Stimulated activated CD4-positive, alpha-beta T cell treated with anti-CD3 and anti-CD28 coated beads, Interleukin-1b, Interleukin-23, amount 100 ng/mL, for 24 hours (primary cell): ENCODE data around the gene PRKD1.
"Not testable (repeated sequence)": the region's sequence is repeated elsewhere in the genome, so short reads cannot be mapped to it uniquely, and the experiment has no call there.

Source experiments
- DNase-seq, 4 experiments: peaks; one replicate each; pipeline ENCODE4 v3.0.0-alpha.2; 2020; ENCODE audit warnings: low read depth in 4 of 4, low spot score in 1 of 4

The PRKD1 gene

GRCh38 chr14:29900609-29901350, 26.9 kb downstream of the PRKD1 start:
- no peak for DNase-seq

- no peak for DNase-seq
These were observed 29.2 kb downstream of the PRKD1 start for GRCh38 chr14:29898470-29898869.

- no peak for DNase-seq
These were observed 30.5 kb downstream of the PRKD1 start for GRCh38 chr14:29897181-29897580.

- DNase-seq, result no peak
These were observed 31.3 kb downstream of the PRKD1 start for GRCh38 chr14:29896354-29896821.

- no peak for DNase-seq
These were observed 32.0 kb downstream of the PRKD1 start for GRCh38 chr14:29895591-29896083.

GRCh38 chr14:29893989-29894388, 33.7 kb downstream of the PRKD1 start:
- no peak for DNase-seq

- no peak for DNase-seq
These were observed 35.3 kb downstream of the PRKD1 start for GRCh38 chr14:29892327-29892726.

- DNase-seq, result no peak
These were observed 41.7 kb downstream of the PRKD1 start for GRCh38 chr14:29885988-29886387.

- DNase-seq, result no peak
These were observed 59.6 kb downstream of the PRKD1 start for GRCh38 chr14:29868000-29868399.

GRCh38 chr14:29865299-29865698, 62.3 kb downstream of the PRKD1 start:
- DNase-seq, result no peak

- DNase-seq, result no peak
These were observed 65.7 kb downstream of the PRKD1 start for GRCh38 chr14:29861996-29862395.

GRCh38 chr14:29858299-29858698, 69.3 kb downstream of the PRKD1 start:
- no peak for DNase-seq

GRCh38 chr14:29857551-29857950, 70.1 kb downstream of the PRKD1 start:
- no peak for DNase-seq

- no peak for DNase-seq
These were observed 71.1 kb downstream of the PRKD1 start for GRCh38 chr14:29856516-29856915.

GRCh38 chr14:29853691-29854090, 74.0 kb downstream of the PRKD1 start:
- not testable (repeated sequence) for DNase-seq

- no peak for DNase-seq
These were observed 74.4 kb downstream of the PRKD1 start for GRCh38 chr14:29853272-29853671.

- DNase-seq, result no peak
These were observed 76.2 kb downstream of the PRKD1 start for GRCh38 chr14:29851397-29851796.

GRCh38 chr14:29847056-29847380, 80.6 kb downstream of the PRKD1 start:
- DNase-seq, result no peak

- no peak for DNase-seq
These were observed 81.2 kb downstream of the PRKD1 start for GRCh38 chr14:29846339-29847055.

- DNase-seq, result no peak
These were observed 83.7 kb downstream of the PRKD1 start for GRCh38 chr14:29843981-29844380.

- no peak for DNase-seq
These were observed 85.4 kb downstream of the PRKD1 start for GRCh38 chr14:29842228-29842627.

GRCh38 chr14:29840369-29840892, 87.2 kb downstream of the PRKD1 start:
- DNase-seq, result not testable (repeated sequence)
